ENCODE measurements around the gene UBR2. TPM values are rescaled to one million over a fixed set of nuclear protein-coding genes. Genes with fewer than 3 reads are reported as not detected.

UBR2 gene
- total RNA-seq, 2 donors from 2014 or later: 21.6 to 22.5 TPM

DNA sequence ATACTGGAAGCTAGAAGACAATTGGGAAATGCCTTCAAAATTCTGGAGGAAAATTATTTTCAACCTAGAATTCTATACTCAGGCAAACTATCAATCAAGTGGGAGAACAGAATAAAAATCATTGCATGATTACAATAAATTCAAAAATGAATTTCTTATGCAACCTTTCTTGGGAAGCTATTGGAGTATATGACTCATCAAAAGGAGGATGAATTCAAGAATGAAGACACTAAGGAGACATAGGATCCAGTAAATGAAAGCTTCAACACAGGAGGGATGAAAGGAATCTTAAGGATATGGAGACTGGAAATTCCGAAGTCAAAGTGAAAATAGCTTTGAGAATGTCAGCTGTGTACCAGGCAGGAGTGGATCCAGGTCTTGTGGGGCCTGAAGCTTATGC, 12.6 kb upstream of the UBR2 start:
- Histone ChIP-seq H3K27me3 (ENCODE audit: control insufficient read depth, insufficient read depth, low read length, poor library complexity, severe bottlenecking) (no peaks in the 10 kb centered on the region), H3K4me1 (ENCODE audit: control insufficient read depth, insufficient read depth, low read length) (no peaks in the 10 kb centered on the region), H3K9ac (ENCODE audit: extremely low read depth, low read length, poor library complexity, severe bottlenecking) (no peak overlapping the region), H3K36me3 (ENCODE audit: control insufficient read depth, insufficient read depth, low read length) (no peaks in the 10 kb centered on the region), H3K9me3 (ENCODE audit: control insufficient read depth, low read length) (no peaks in the 10 kb centered on the region), H3K4me3 (ENCODE audit: low read length) (no peak overlapping the region), H3K27ac (ENCODE audit: low read depth, low read length) (no peak overlapping the region)
- H3K36me3 Mint-ChIP-seq (ENCODE audit: low read depth): no peaks in the 10 kb centered on the region
- peaks cover 2% of the 10 kb centered on the region for H3K4me1 Mint-ChIP-seq
- no peak for TF ChIP-seq CTCF (conservative IDR thresholded peaks at IDR 0.05)
- no peak for DNase-seq
- peaks cover 12% of the 10 kb centered on the region for H3K27me3 Mint-ChIP-seq (ENCODE audit: insufficient read depth)
- H3K4me3 Mint-ChIP-seq: no peak overlapping the region
- H3K27ac Mint-ChIP-seq: no peak overlapping the region
- WGBS, 2 experiments (ENCODE audit: insufficient coverage in 1 of 2, insufficient read length in 1 of 2): 88 to 93% methylated on average over 1 of the region's 1 CpG
- peaks cover 7% of the 10 kb centered on the region for H3K9me3 Mint-ChIP-seq

DNA sequence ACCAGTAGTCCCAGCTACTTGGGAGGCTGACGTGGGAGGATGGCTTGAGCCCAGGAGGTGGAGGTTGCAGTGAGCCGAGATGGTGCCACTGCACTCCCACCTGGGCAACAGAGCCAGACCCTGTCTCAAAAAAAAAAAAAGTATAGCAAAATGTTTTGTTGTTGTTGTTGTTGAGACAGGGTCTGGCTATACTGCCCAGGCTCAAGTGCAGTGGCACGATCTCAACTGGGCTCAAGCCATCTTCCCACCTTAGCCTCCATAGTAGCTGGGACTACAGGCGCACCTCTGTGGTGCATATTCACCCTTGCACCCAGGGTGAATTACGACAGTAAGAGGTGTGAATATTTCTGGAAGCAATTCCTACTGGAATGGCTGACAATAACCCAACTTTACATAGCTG, 11.4 kb upstream of the UBR2 start:
- Mint-ChIP-seq H3K9me3 (peaks cover 7% of the 10 kb centered on the region), H3K4me1 (peaks cover 2% of the 10 kb centered on the region), H3K27ac (no peak overlapping the region), H3K36me3 (ENCODE audit: low read depth) (no peaks in the 10 kb centered on the region), H3K27me3 (ENCODE audit: insufficient read depth) (peaks cover 12% of the 10 kb centered on the region), H3K4me3 (no peak overlapping the region)
- no peak for TF ChIP-seq CTCF (conservative IDR thresholded peaks at IDR 0.05)
- no peaks in the 10 kb centered on the region for H3K9me3 ChIP-seq (ENCODE audit: control insufficient read depth, low read length)
- no peaks in the 10 kb centered on the region for H3K36me3 ChIP-seq (ENCODE audit: control insufficient read depth, insufficient read depth, low read length)
- H3K27me3 ChIP-seq (ENCODE audit: control insufficient read depth, insufficient read depth, low read length, poor library complexity, severe bottlenecking): no peaks in the 10 kb centered on the region
- H3K9ac ChIP-seq (ENCODE audit: extremely low read depth, low read length, poor library complexity, severe bottlenecking): no peak overlapping the region
- H3K4me1 ChIP-seq (ENCODE audit: control insufficient read depth, insufficient read depth, low read length): no peaks in the 10 kb centered on the region
- WGBS, 2 experiments (ENCODE audit: insufficient coverage in 1 of 2, insufficient read length in 1 of 2): 83% methylated on average over 4 to 5 of the region's 5 CpGs
- DNase-seq: no peak
- H3K27ac ChIP-seq (ENCODE audit: low read depth, low read length): no peak overlapping the region
- H3K4me3 ChIP-seq (ENCODE audit: low read length): no peak overlapping the region

- 90 to 95% methylated on average over 2 to 4 of the region's 4 CpGs for WGBS, 2 experiments (ENCODE audit: insufficient coverage in 1 of 2, insufficient read length in 1 of 2)
- no peak overlapping the region for H3K4me3 Mint-ChIP-seq
Measured at GRCh38 chr6:42555477-42556457, 8.1 kb upstream of the UBR2 start.

More at GRCh38 chr6:42555477-42556457, 8.1 kb upstream of the UBR2 start:
- Histone ChIP-seq H3K27ac (ENCODE audit: low read depth, low read length) (no peak overlapping the region), H3K27me3 (ENCODE audit: control insufficient read depth, insufficient read depth, low read length, poor library complexity, severe bottlenecking) (no peaks in the 10 kb centered on the region), H3K9ac (ENCODE audit: extremely low read depth, low read length, poor library complexity, severe bottlenecking) (no peak overlapping the region), H3K4me3 (ENCODE audit: low read length) (no peak overlapping the region), H3K36me3 (ENCODE audit: control insufficient read depth, insufficient read depth, low read length) (no peaks in the 10 kb centered on the region), H3K9me3 (ENCODE audit: control insufficient read depth, low read length) (no peaks in the 10 kb centered on the region), H3K4me1 (ENCODE audit: control insufficient read depth, insufficient read depth, low read length) (no peaks in the 10 kb centered on the region)
- H3K4me1 Mint-ChIP-seq: no peaks in the 10 kb centered on the region
- DNase-seq: no peak
- H3K27me3 Mint-ChIP-seq (ENCODE audit: insufficient read depth): peaks cover 12% of the 10 kb centered on the region
- H3K27ac Mint-ChIP-seq: no peak overlapping the region
- peaks cover 7% of the 10 kb centered on the region for H3K9me3 Mint-ChIP-seq
- no peak for TF ChIP-seq CTCF (conservative IDR thresholded peaks at IDR 0.05)
- H3K36me3 Mint-ChIP-seq (ENCODE audit: low read depth): no peaks in the 10 kb centered on the region

All from endodermal cell (in vitro differentiated cells).